Measurements from ENCODE around the gene LRPAP1.

DNA sequence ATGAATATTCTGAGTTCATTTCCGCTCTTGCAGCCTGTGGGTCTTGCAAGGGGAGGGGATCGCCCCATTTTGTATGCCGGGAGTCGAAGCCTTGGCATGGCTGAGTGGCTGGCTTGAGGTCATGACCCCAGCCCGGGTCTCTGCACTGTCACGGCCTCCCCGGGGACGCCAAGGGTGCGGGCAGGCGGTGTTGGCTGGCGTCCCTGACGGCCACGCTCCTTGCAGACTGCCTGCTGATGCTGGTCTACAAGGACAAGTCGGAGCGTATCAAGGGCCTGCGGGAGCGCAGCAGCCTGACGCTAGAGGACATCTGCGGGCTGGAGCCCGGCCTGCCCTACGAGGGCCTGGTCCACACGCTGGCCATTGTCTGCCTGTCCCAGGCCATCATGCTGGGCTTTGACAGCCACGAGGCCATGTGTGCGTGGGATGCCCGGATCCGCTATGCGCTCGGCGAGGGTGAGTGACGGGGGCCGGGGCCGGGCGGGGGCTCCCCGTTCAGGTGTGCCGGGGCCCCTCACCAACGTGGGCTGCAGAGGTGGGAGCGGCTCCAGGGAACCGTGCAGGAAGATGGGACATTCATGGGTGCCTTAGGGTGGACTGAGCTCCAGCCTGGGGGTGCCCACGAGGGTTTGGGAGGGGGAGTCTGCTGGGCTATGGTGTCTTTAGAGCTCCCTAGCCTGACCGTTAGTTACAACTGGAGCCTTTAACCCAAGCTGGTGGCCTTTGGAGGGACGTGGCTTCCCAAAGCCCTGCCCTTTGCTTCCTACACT, 58.9 kb downstream of the LRPAP1 start:
- TF ChIP-seq, protein P1, sequence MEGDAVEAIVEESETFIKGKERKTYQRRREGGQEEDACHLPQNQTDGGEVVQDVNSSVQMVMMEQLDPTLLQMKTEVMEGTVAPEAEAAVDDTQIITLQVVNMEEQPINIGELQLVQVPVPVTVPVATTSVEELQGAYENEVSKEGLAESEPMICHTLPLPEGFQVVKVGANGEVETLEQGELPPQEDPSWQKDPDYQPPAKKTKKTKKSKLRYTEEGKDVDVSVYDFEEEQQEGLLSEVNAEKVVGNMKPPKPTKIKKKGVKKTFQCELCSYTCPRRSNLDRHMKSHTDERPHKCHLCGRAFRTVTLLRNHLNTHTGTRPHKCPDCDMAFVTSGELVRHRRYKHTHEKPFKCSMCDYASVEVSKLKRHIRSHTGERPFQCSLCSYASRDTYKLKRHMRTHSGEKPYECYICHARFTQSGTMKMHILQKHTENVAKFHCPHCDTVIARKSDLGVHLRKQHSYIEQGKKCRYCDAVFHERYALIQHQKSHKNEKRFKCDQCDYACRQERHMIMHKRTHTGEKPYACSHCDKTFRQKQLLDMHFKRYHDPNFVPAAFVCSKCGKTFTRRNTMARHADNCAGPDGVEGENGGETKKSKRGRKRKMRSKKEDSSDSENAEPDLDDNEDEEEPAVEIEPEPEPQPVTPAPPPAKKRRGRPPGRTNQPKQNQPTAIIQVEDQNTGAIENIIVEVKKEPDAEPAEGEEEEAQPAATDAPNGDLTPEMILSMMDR (IDR thresholded peaks at IDR 0.05), result no peak
- TF ChIP-seq, protein P2, sequence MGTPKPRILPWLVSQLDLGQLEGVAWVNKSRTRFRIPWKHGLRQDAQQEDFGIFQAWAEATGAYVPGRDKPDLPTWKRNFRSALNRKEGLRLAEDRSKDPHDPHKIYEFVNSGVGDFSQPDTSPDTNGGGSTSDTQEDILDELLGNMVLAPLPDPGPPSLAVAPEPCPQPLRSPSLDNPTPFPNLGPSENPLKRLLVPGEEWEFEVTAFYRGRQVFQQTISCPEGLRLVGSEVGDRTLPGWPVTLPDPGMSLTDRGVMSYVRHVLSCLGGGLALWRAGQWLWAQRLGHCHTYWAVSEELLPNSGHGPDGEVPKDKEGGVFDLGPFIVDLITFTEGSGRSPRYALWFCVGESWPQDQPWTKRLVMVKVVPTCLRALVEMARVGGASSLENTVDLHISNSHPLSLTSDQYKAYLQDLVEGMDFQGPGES (IDR thresholded peaks at IDR 0.05; ENCODE audit: low read depth, low read length), result no peak
- TF ChIP-seq NFIC (IDR thresholded peaks at IDR 0.05; ENCODE audit: borderline replicate concordance) (no peak), CHD2 (IDR thresholded peaks at IDR 0.05; ENCODE audit: low read length, partially characterized antibody) (no peak), MXI1 (IDR thresholded peaks at IDR 0.05; ENCODE audit: low read depth, low read length) (no peak), EP300 (IDR thresholded peaks at IDR 0.05; ENCODE audit: borderline replicate concordance in 1 of 2, low read depth in 1 of 2, low read length in 1 of 2) (no peak), USF2 (IDR thresholded peaks at IDR 0.05; ENCODE audit: borderline replicate concordance, low read depth, low read length) (no peak), TAF1 (IDR thresholded peaks at IDR 0.05; ENCODE audit: borderline replicate concordance, low read depth, low read length) (no peak), USF1 (IDR thresholded peaks at IDR 0.05; ENCODE audit: borderline replicate concordance, low read depth) (no peak), MAX (IDR thresholded peaks at IDR 0.05; ENCODE audit: low read depth) (no peak)
- TF ChIP-seq, protein P3, sequence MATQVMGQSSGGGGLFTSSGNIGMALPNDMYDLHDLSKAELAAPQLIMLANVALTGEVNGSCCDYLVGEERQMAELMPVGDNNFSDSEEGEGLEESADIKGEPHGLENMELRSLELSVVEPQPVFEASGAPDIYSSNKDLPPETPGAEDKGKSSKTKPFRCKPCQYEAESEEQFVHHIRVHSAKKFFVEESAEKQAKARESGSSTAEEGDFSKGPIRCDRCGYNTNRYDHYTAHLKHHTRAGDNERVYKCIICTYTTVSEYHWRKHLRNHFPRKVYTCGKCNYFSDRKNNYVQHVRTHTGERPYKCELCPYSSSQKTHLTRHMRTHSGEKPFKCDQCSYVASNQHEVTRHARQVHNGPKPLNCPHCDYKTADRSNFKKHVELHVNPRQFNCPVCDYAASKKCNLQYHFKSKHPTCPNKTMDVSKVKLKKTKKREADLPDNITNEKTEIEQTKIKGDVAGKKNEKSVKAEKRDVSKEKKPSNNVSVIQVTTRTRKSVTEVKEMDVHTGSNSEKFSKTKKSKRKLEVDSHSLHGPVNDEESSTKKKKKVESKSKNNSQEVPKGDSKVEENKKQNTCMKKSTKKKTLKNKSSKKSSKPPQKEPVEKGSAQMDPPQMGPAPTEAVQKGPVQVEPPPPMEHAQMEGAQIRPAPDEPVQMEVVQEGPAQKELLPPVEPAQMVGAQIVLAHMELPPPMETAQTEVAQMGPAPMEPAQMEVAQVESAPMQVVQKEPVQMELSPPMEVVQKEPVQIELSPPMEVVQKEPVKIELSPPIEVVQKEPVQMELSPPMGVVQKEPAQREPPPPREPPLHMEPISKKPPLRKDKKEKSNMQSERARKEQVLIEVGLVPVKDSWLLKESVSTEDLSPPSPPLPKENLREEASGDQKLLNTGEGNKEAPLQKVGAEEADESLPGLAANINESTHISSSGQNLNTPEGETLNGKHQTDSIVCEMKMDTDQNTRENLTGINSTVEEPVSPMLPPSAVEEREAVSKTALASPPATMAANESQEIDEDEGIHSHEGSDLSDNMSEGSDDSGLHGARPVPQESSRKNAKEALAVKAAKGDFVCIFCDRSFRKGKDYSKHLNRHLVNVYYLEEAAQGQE (IDR thresholded peaks at IDR 0.05; ENCODE audit: low read depth, low read length), result no peak

All from SK-N-SH (cell line).